Activated gamma-delta T cell (primary cell): Measurements from ENCODE around the gene KCNQ4.

Experiments
- DNase-seq: peaks from one replicate; lab custom pipeline; 2025; lab: John Stamatoyannopoulos, UW

Gene KCNQ4

GRCh38 chr1:40795811-40796586, 12.4 kb downstream of the KCNQ4 start:
- DNase-seq, result no peak

GRCh38 chr1:40796939-40797667, 13.5 kb downstream of the KCNQ4 start:
- no peak for DNase-seq

GRCh38 chr1:40797668-40798010, 14.1 kb downstream of the KCNQ4 start:
- DNase-seq, result no peak

- no peak for DNase-seq
Observed at GRCh38 chr1:40798366-40799281, 15.0 kb downstream of the KCNQ4 start.

- DNase-seq, result no peak
Observed at GRCh38 chr1:40799351-40799867, 15.8 kb downstream of the KCNQ4 start.

- no peak for DNase-seq
Observed at GRCh38 chr1:40801742-40802077, 18.1 kb downstream of the KCNQ4 start.

GRCh38 chr1:40802078-40802741, 18.6 kb downstream of the KCNQ4 start:
- DNase-seq, result peak; percentile 77

- DNase-seq, result no peak
Observed at GRCh38 chr1:40802742-40803113, 19.1 kb downstream of the KCNQ4 start.

- no peak for DNase-seq
Observed at GRCh38 chr1:40803447-40803846, 19.9 kb downstream of the KCNQ4 start.

- DNase-seq, result no peak
Observed at GRCh38 chr1:40803902-40804301, 20.3 kb downstream of the KCNQ4 start.

- no peak for DNase-seq
Observed at GRCh38 chr1:40806240-40806639, 22.7 kb downstream of the KCNQ4 start.

- no peak for DNase-seq
Observed at GRCh38 chr1:40806731-40807695, 23.4 kb downstream of the KCNQ4 start.

GRCh38 chr1:40808002-40808401, 24.4 kb downstream of the KCNQ4 start:
- DNase-seq, result no peak

- DNase-seq, result no peak
Observed at GRCh38 chr1:40808444-40808843, 24.9 kb downstream of the KCNQ4 start.

- DNase-seq, result no peak
Observed at GRCh38 chr1:40808909-40809308, 25.3 kb downstream of the KCNQ4 start.

GRCh38 chr1:40810927-40811326, 27.3 kb downstream of the KCNQ4 start:
- no peak for DNase-seq

GRCh38 chr1:40815420-40815819, 31.8 kb downstream of the KCNQ4 start:
- DNase-seq, result no peak

- DNase-seq, result no peak
Observed at GRCh38 chr1:40817791-40818263, 34.2 kb downstream of the KCNQ4 start.

- DNase-seq, result peak; percentile 67
Observed at GRCh38 chr1:40818264-40818961, 34.8 kb downstream of the KCNQ4 start.

GRCh38 chr1:40819101-40819500, 35.5 kb downstream of the KCNQ4 start:
- no peak for DNase-seq
